Heart left ventricle (tissue), 16 donors: ENCODE results near the gene IMMP2L. TPM values are rescaled to one million over a fixed set of nuclear protein-coding genes. Genes with fewer than 3 reads are reported as not detected.

ENCODE experiments used
- ATAC-seq, 4 donors: fragments of 200-7000 bp; cut with Tn5 transposase; one replicate each; pipeline ENCODE4 v1.9.1; 2020 to 2022; ENCODE audit warnings: moderate library complexity in 4 of 4, mild to moderate bottlenecking in 3 of 4, moderate number of reproducible peaks in 1 of 4
- DNase-seq, 5 donors: peaks; one replicate each; pipeline ENCODE4 v3.0.0-alpha.2; 2020
- H3K27ac ChIP-seq, 12 donors: fragments of 200-600 bp; sonication (generic) in 4 of 12; one replicate each; pipeline versions ENCODE4 v1.5.0 to v1.8.0; 2016 to 2022; ENCODE audit warnings: mild to moderate bottlenecking in 2 of 12
- H3K27me3 ChIP-seq, 9 donors: fragments of 200-600 bp; sonication (generic) in 2 of 9; one replicate each; pipeline versions ENCODE4 v1.5.1 to v1.8.0; 2016 to 2022; ENCODE audit warnings: mild to moderate bottlenecking in 3 of 9
- H3K36me3 ChIP-seq, 9 donors: fragments of 200-600 bp; sonication (generic) in 2 of 9; one replicate each; pipeline versions ENCODE4 v1.5.0 to v1.8.0; 2018 to 2022; ENCODE audit warnings: mild to moderate bottlenecking in 2 of 9
- H3K4me1 ChIP-seq, 12 donors: fragments of 200-600 bp; sonication (generic) in 4 of 12; one replicate each; pipeline versions ENCODE4 v1.5.0 to v1.8.0; 2016 to 2022; ENCODE audit warnings: mild to moderate bottlenecking in 3 of 12
- H3K4me3 ChIP-seq, 12 donors: fragments of 200-600 bp; sonication (generic) in 4 of 12; one replicate each; pipeline versions ENCODE4 v1.5.0 to v1.8.0; 2017 to 2022; ENCODE audit warnings: mild to moderate bottlenecking in 9 of 12, moderate library complexity in 4 of 12
- H3K9me3 ChIP-seq, 12 donors: fragments of 200-600 bp; sonication (generic) in 4 of 12; one replicate each; pipeline versions ENCODE4 v1.5.0 to v1.8.0; 2016 to 2022; ENCODE audit warnings: mild to moderate bottlenecking in 1 of 12
- POLR2A ChIP-seq, 2 donors: fragments of 450-650 bp; IDR thresholded peaks; one replicate each; pipeline ENCODE4 v1.6.1; 2017; ENCODE audit warnings: antibody characterized with exemption in 2 of 2, mild to moderate bottlenecking in 2 of 2, moderate library complexity in 2 of 2
- WGBS, 4 donors: extraction: QIAGEN DNeasy Blood & Tissue Kit in 2 of 4; methylation state at CpG; one replicate each; pipeline versions ENCODE4 v1.1.5 to v1.1.7; 2013 to 2018; 5-methylcytosine and 5-hydroxymethylcytosine counted together
- intact Hi-C, 10 donors: fragments of 100-400 bp; cut with DNase I; formaldehyde crosslinking; loops; one replicate each; pipeline versions ENCODE4 v1.11.1 to v1.14.2; 2022
- polyA plus RNA-seq, 2 donors: library from polyadenylated mRNA; stranded (reverse); fragments of 200-250 nt; gene quantifications; one replicate each; pipeline ENCODE4 v1.2.3, GENCODE V29; 2013
- total RNA-seq, 9 donors: library from RNA; depleted of rRNA in 2 of 9; stranded (reverse); fragments of >200 nt in 2 of 9; fragmentation: NEBNext Ultra II Directional in 3 of 9; extraction: Animal tissue kit (Norgen Biotek cat#: 25700) in 3 of 9; gene quantifications; one replicate each; pipeline versions ENCODE4 v1.1.0 to v1.2.4, GENCODE V29; 2016 to 2023
- TF ChIP-seq, protein P1 (sequence below), 12 donors: fragments of 200-600 bp; sonication (generic) in 4 of 12; IDR thresholded peaks; one replicate each; pipeline versions ENCODE4 v1.5.0 to v1.8.0; 2018 to 2022; ENCODE audit warnings: antibody characterized with exemption in 12 of 12, mild to moderate bottlenecking in 5 of 12
- donor health status: ischemic (EF 13 %, LVEDD 7.1; RV severe dilation, severe dysfunction).
- donor health status: healthy with polysubstance abuse.
- donor health status: DM: no; HTN: yes; CAD: no.
- donor health status: DM: no; HTN: no; CAD: no.
- donor health status: ischemic (EF 25% LVEDD 6.9; RV normal size, moderate dysfunction).
- donor health status: ischemic (EF 25% LVEDD 5.7; RV mildly dilated, moderate dysfunction).
- donor health status: healthy.
- donor health status: DM: yes; HTN: yes; CAD: no.
- donor health status: ischemic (EF 35%, LVEDD 5.7; RV mildly dilated, moderate dysfunction).
- donor health status: nonischemic (EF 11% LVEDD 7.7; RV severe dilation, severe dysfunction).
- donor health status: DM: yes; HTN: yes; CAD: no.
- donor health status: PGD.
- donor health status: ischemic (EF 29% LVEDD 5.4; RV normal size, mild dysfunction).
- donor health status: nonischemic (EF 23%, LVEDD 6.1; RV moderate dilation, normal function).

The IMMP2L gene
- total and polyA plus RNA-seq, 11 donors = 5.1 to 17.2 (median 15.9) TPM

DNA sequence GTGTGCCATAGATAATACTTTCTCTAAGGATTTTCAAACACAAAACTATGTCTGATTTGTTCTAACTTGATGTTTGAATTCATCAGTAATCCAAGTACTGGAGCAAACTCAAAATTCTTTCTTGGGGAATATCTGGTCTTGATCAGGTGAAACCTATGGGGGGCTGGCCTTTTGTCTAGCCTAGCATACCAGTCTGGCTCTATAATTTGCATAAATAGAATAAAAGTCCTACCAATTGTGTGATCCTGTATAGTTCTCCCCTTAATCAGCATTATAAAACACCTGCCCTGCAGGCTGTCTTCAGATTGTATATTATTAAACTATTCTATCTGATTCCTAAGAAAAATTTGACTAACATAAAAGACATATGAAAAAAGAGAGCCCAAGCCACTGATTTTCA, 705.2 kb downstream of the IMMP2L start:
- ATAC-seq = no peak
- H3K4me3 ChIP-seq = no peak overlapping the region
- no peaks in the 10 kb centered on the region for H3K4me1 ChIP-seq
- no peak for DNase-seq
- H3K9me3 ChIP-seq = no peaks in the 10 kb centered on the region
- no peak overlapping the region for H3K27ac ChIP-seq
- no peaks in the 10 kb centered on the region for H3K36me3 ChIP-seq
- H3K27me3 ChIP-seq = no peaks in the 10 kb centered on the region
- intact Hi-C loops = no loop called here
- no peak for TF ChIP-seq POLR2A (IDR thresholded peaks at IDR 0.05)
- TF ChIP-seq, protein P1, sequence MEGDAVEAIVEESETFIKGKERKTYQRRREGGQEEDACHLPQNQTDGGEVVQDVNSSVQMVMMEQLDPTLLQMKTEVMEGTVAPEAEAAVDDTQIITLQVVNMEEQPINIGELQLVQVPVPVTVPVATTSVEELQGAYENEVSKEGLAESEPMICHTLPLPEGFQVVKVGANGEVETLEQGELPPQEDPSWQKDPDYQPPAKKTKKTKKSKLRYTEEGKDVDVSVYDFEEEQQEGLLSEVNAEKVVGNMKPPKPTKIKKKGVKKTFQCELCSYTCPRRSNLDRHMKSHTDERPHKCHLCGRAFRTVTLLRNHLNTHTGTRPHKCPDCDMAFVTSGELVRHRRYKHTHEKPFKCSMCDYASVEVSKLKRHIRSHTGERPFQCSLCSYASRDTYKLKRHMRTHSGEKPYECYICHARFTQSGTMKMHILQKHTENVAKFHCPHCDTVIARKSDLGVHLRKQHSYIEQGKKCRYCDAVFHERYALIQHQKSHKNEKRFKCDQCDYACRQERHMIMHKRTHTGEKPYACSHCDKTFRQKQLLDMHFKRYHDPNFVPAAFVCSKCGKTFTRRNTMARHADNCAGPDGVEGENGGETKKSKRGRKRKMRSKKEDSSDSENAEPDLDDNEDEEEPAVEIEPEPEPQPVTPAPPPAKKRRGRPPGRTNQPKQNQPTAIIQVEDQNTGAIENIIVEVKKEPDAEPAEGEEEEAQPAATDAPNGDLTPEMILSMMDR (IDR thresholded peaks at IDR 0.05) = no peak

DNA sequence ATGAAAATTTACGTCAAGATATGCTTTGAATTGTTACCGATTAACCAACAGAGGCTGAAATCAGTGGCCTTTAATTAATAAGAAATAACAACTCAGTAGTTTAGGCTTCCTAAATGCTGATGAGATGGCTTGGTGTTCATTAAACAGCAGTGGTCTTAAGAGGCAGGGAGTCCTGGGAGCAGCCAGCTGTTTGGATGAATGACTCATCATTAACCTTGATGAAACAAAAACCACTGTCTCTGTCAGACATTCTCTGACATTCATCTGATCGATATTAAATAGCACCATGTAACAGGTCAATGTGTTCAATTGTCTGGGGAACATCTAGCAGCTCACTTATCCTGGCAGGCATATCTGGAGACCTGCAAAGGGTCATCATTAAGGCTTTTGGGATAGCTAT, 705.6 kb downstream of the IMMP2L start:
- ATAC-seq (no peak), DNase-seq (no peak)
- Histone ChIP-seq H3K27ac (no peak overlapping the region), H3K4me3 (no peak overlapping the region), H3K9me3 (no peaks in the 10 kb centered on the region), H3K36me3 (no peaks in the 10 kb centered on the region), H3K27me3 (no peaks in the 10 kb centered on the region), H3K4me1 (no peaks in the 10 kb centered on the region)
- intact Hi-C loops = no loop called here
- 88 to 91% (median 89%) methylated on average over 3 of the region's 3 CpGs for WGBS, 4 donors
- TF ChIP-seq, protein P1 (IDR thresholded peaks at IDR 0.05) = no peak
- TF ChIP-seq POLR2A (IDR thresholded peaks at IDR 0.05) = no peak

DNA sequence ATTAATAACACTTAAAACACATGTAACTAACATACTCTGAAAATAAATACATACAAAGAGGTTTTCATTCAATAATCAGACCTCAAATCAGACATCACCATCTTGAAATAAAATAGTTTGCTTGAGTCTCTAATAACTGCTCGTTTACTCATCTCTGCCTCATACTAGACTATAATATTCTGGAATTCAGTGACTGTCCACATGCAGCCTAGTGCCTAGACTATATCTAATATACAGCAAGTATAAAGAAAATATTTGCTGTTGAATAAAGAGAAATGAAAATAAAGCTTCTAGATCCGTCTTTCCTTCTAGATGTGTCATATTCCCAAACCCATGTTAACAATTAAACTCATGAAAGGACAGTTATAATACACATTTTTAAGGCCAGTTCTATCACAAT, 707.6 kb downstream of the IMMP2L start:
- Histone ChIP-seq H3K36me3 (no peaks in the 10 kb centered on the region), H3K27me3 (no peaks in the 10 kb centered on the region), H3K27ac (no peak overlapping the region), H3K4me3 (no peak overlapping the region), H3K9me3 (no peaks in the 10 kb centered on the region), H3K4me1 (no peaks in the 10 kb centered on the region)
- ATAC-seq (no peak), DNase-seq (no peak)
- intact Hi-C loops = no loop called here
- 76 to 83% (median 81%) methylated on average over 2 of the region's 2 CpGs for WGBS, 4 donors
- TF ChIP-seq, protein P1 (IDR thresholded peaks at IDR 0.05) = no peak
- no peak for TF ChIP-seq POLR2A (IDR thresholded peaks at IDR 0.05)

DNA sequence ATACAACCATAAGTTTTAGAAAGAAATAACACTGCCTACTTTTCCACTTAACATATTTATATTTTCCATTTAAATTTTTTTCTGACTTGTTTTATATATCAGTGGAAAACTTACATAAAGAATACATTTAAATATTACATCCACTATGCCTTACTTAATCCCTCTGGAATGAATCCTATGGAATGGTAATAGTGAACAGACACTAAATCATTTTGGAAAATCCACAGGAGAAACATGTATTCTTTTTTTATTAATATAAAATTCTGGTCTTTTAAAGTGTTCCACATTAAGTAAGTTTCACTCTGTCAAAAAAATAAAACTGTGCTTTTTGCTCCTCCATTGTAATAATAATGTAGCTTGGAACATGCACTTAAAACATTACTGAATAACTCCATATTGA, 708.1 kb downstream of the IMMP2L start:
- no peak overlapping the region for H3K4me3 ChIP-seq
- H3K27me3 ChIP-seq = no peaks in the 10 kb centered on the region
- TF ChIP-seq POLR2A (IDR thresholded peaks at IDR 0.05) = no peak
- TF ChIP-seq, protein P1 (IDR thresholded peaks at IDR 0.05) = no peak
- intact Hi-C loops = no loop called here
- H3K9me3 ChIP-seq = no peaks in the 10 kb centered on the region
- H3K36me3 ChIP-seq = no peaks in the 10 kb centered on the region
- DNase-seq = no peak
- no peak for ATAC-seq
- H3K27ac ChIP-seq = no peak overlapping the region
- H3K4me1 ChIP-seq = no peaks in the 10 kb centered on the region
